ENCODE measurements around the gene FBXO15. TPM values are rescaled to one million over a fixed set of nuclear protein-coding genes. Genes with fewer than 3 reads are reported as not detected.

The FBXO15 gene
- total and polyA plus RNA-seq, 2 donors (not counting 3 experiments of a cell fraction or from before 2014, with no cell fraction given) = not detected

GRCh38 chr18:74063023-74063422, 84.6 kb downstream of the FBXO15 start:
- no peak for DNase-seq (ENCODE audit: low read depth, low spot score)
- BruUV-seq (replicated peaks) = no TSS peak

More at GRCh38 chr18:74063023-74063422, 84.6 kb downstream of the FBXO15 start:
- no peaks in the 10 kb centered on the region for H3K27me3 ChIP-seq (ENCODE audit: control insufficient read depth in 2 of 2, insufficient read depth in 2 of 2, low read length in 2 of 2)
- dilution Hi-C loops (cut with MboI; ENCODE audit: extremely low pct_ligation_motif_present, low sequenced_read_pairs) (no loop called here), intact Hi-C loops (cut with micrococcal nuclease) (no loop called here)
- no peaks in the 10 kb centered on the region for H3K4me1 ChIP-seq (ENCODE audit: control insufficient read depth, extremely low read depth, insufficient read depth, low read length)
- no peak overlapping the region for H3K9ac ChIP-seq (replicated peaks; ENCODE audit: extremely low read depth, insufficient read depth, low read length)
- FAIRE-seq = no peak
- peaks cover 4% of the 10 kb centered on the region for H3K9me3 ChIP-seq (replicated peaks; ENCODE audit: control insufficient read depth, insufficient read depth, low read length)
- H3K9me1 ChIP-seq (replicated peaks; ENCODE audit: control insufficient read depth, extremely low read depth, insufficient read depth, low read length) = no peaks in the 10 kb centered on the region
- ChIA-PET POLR2A (no interaction called here), CTCF (no interaction called here)
- no peak overlapping the region for H3K27ac ChIP-seq (ENCODE audit: insufficient read depth, low read depth, low read length)
- TF ChIP-seq MAX (IDR thresholded peaks at IDR 0.05; ENCODE audit: insufficient read depth, insufficient read length) (no peak), GATA2 (IDR thresholded peaks at IDR 0.05; ENCODE audit: insufficient read depth, insufficient read length, low read depth, low read length) (no peak), POLR2A (IDR thresholded peaks at IDR 0.05; ENCODE audit: low read depth, low read length) (no peak), JUN (IDR thresholded peaks at IDR 0.05; ENCODE audit: borderline replicate concordance, insufficient read depth, insufficient read length, low read depth) (no peak), POLR2AphosphoS5 (IDR thresholded peaks at IDR 0.05; ENCODE audit: insufficient read depth, low read depth, low read length) (no peak), MYC (IDR thresholded peaks at IDR 0.05; ENCODE audit: low read depth, low read length) (no peak), EZH2 (IDR thresholded peaks at IDR 0.05; ENCODE audit: borderline replicate concordance, low read depth, low read length, severe bottlenecking) (no peak), FOS (IDR thresholded peaks at IDR 0.05; ENCODE audit: borderline replicate concordance, insufficient read depth, low read length) (no peak), CTCF (IDR thresholded peaks at IDR 0.05; ENCODE audit: extremely low read depth in 1 of 2, insufficient read depth in 1 of 2, low read depth in 1 of 2, low read length in 2 of 2) (no peak)
- H4K20me1 ChIP-seq (replicated peaks; ENCODE audit: control insufficient read depth, extremely low read depth, insufficient read depth, low read length) = no peaks in the 10 kb centered on the region
- no peak overlapping the region for H3K4me2 ChIP-seq (ENCODE audit: insufficient read depth, low read length)
- H2AFZ ChIP-seq (ENCODE audit: low read depth, low read length) = no peak overlapping the region
- no peak overlapping the region for H3K4me3 ChIP-seq (replicated peaks in 1 of 3; ENCODE audit: insufficient read depth in 1 of 3, low read depth in 1 of 3, low read length in 3 of 3)
- no peaks in the 10 kb centered on the region for H3K79me2 ChIP-seq (ENCODE audit: control insufficient read depth, insufficient read depth, low read length)
- H3K36me3 ChIP-seq (ENCODE audit: control insufficient read depth in 2 of 2, extremely low read depth in 1 of 2, insufficient read depth in 2 of 2, low read length in 2 of 2) = no peaks in the 10 kb centered on the region
